Esophagus squamous epithelium (tissue), 4 donors: ENCODE data around the gene KAZN.

Source experiments
- POLR2A ChIP-seq, 4 donors: fragments of 450-650 bp; IDR thresholded peaks; one replicate each; pipeline ENCODE4 v1.6.1; 2017; ENCODE audit warnings: antibody characterized with exemption in 4 of 4, mild to moderate bottlenecking in 4 of 4, moderate library complexity in 3 of 4
- TF ChIP-seq, protein P1 (sequence below), 6 experiments: fragments of 450-650 bp in 4 of 6; fragments of 200-600 bp in 2 of 6; sonication (generic) in 2 of 6; IDR thresholded peaks; one replicate each; pipeline ENCODE4 v1.5.1; 2016 to 2019; ENCODE audit warnings: antibody characterized with exemption in 6 of 6, mild to moderate bottlenecking in 4 of 6, moderate library complexity in 4 of 6

- TF ChIP-seq, protein P1, sequence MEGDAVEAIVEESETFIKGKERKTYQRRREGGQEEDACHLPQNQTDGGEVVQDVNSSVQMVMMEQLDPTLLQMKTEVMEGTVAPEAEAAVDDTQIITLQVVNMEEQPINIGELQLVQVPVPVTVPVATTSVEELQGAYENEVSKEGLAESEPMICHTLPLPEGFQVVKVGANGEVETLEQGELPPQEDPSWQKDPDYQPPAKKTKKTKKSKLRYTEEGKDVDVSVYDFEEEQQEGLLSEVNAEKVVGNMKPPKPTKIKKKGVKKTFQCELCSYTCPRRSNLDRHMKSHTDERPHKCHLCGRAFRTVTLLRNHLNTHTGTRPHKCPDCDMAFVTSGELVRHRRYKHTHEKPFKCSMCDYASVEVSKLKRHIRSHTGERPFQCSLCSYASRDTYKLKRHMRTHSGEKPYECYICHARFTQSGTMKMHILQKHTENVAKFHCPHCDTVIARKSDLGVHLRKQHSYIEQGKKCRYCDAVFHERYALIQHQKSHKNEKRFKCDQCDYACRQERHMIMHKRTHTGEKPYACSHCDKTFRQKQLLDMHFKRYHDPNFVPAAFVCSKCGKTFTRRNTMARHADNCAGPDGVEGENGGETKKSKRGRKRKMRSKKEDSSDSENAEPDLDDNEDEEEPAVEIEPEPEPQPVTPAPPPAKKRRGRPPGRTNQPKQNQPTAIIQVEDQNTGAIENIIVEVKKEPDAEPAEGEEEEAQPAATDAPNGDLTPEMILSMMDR (IDR thresholded peaks at IDR 0.05) = no peak
- TF ChIP-seq POLR2A (IDR thresholded peaks at IDR 0.05) = no peak
Measured at GRCh38 chr1:14605945-14606344, 7.5 kb downstream of the KAZN start.
